Measurements from ENCODE around the gene TMEM100.

The TMEM100 gene

DNA sequence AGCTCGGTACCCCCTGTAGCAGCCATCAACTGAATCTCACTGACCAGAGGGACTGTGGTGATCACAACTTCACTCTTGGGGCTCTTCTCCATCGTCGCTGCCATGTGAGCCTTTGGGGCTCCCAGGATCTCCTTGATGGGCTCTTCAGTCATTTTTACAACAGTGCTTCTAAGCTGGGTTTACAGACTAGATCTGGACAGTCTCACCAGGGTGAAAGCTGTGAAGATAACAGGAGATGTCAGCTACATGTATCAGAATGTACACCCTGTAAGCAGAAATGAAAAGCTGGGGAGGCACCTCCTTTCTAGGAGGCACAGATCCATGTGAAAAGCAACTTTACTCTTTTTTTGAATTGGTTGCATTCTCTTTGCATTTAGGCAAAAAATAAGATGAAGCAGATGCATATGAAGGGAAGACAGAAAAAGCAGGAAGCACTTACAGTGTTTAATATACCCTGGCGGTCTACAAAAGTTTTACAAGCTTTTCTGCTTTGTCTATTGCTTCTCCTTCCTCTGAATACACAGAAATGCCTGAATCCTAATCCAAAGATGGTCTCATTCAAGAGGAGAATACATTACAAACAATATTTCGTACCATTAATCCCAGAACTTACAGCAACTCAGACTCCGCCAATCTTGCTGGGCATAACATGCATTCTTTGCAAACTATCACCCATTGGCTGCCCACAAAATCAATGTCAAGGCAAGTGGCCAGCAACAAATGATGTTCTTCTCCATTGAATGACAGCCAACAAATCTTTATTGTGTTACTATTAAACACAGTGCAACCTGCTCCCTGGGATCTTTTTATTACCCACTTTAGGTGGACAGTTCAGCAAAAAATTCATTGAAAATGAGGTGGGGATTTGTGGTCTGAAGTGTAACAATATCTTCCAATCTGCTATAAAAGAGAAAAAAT is 1.5 kb downstream of the TMEM100 start:
- DNase-seq (ENCODE audit: low read depth in 2 of 3, low spot score in 1 of 3), result no peak

DNA sequence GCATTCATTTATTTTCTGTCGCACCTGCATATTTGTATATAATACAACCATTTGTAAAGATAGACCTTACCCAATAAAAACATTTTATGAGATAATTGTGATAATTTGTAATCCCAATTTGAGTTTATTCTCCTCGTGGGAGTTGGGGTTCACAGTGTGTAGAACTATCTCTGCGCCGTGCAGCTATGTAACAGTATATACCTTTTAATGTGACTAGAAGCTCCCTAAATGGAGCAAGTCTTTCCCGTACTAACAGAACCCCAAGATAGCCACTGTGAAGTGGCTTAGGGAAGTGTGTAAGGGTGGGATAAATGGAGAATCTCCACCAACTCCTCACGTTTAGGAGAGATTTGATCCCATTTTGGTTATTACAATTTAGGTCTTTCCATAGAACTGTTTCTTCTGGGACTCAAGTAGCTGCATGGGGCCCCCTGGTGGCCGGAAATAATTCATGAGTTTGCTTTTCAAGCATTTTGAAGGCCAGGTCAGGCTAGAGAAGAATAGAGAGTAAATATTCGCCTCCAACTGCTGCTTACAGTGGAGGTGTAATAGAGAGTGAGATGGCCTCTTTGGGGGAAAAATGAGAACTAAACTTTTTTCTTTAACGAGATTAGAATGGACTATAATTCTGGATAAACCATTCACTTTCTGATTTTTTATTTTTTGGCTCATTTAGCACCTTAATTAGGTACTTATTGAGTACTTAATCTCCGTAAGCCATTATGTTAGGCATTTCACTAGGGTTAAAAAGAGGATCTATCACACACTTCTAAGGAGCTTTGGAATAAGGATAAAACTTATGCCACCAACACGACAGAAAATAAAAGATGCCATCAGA is 4.5 kb downstream of the TMEM100 start:
- peak; percentile 36 to 72 (median 62) for DNase-seq (ENCODE audit: low read depth in 2 of 3, low spot score in 1 of 3)

- DNase-seq (ENCODE audit: low read depth in 2 of 3, low spot score in 1 of 3), result no peak
Measured at GRCh38 chr17:55717432-55717831, 5.2 kb downstream of the TMEM100 start.

DNA sequence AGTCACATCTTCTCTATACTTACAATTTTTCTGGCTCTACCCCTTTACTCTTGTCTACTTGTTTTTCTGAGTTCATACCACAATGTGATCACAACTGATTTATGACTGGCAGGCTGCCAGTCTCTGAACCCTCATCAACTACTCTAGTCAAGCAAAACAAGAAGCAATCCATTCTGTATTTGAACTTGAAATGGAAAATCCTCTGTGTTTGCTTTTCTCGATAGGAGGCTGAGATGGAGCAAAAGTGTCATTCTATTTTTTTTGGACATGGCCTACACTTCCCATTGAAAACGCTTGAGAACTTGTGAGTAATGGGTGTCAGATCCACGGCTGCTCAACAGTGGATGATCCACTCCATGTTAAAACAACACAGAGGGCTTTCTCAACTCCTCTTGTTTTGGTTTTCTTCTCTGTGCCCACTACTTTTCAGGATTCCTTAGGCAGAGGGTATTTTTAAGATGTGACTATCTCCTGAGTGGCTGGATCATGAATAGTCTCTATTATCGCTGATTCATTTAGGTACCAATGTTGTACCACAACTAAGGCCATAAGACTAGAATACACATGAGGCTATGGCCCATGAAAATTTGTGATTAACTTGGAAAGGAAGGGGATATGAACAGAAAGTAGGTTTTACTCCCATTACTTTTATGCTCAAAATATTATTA is 11.7 kb downstream of the TMEM100 start:
- no peak for DNase-seq (ENCODE audit: low read depth in 2 of 3, low spot score in 1 of 3)

GRCh38 chr17:55710410-55710809 is 12.3 kb downstream of the TMEM100 start:
- DNase-seq (ENCODE audit: low read depth in 2 of 3, low spot score in 1 of 3), result no peak

DNA sequence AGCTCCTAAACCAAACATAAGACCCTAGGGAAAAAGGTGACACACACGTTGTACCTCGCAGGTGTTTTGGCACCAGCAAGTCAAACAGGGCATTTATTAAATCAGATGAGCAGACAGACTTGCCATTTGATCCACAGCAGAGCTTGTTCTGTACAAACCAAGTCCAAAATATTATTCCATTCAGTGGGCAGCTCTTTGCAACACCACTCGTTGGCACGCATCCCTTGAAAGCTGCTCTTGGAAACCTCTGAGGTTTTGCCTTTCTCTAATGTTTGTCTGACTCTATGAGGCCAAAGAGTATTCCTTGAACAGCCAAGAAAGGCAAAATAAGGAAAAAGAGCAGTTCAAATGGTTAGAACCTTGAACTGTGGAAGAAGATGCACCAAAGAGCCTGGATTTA is 12.7 kb downstream of the TMEM100 start:
- no peak for DNase-seq (ENCODE audit: low read depth in 2 of 3, low spot score in 1 of 3)

DNA sequence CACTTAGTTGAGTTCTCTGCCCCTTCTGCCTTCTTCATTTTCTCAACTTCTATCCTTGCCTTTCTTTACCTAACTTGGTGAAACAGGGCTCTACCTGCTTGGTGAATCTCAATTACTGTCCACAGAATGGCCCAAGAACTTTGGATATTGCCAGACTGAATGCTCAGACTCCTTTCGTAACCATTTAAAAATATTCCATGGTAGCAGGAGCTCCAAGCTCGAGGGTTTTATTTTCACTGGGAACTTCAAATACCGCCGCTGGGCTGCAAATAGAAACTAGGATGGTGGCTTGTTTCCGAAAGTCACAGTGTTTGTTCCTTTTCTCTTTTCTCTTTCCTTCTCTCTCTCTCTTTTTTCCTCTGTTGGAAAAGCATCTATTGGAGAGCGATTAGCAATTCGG is 13.2 kb downstream of the TMEM100 start:
- no peak for DNase-seq (ENCODE audit: low read depth in 2 of 3, low spot score in 1 of 3)

DNA sequence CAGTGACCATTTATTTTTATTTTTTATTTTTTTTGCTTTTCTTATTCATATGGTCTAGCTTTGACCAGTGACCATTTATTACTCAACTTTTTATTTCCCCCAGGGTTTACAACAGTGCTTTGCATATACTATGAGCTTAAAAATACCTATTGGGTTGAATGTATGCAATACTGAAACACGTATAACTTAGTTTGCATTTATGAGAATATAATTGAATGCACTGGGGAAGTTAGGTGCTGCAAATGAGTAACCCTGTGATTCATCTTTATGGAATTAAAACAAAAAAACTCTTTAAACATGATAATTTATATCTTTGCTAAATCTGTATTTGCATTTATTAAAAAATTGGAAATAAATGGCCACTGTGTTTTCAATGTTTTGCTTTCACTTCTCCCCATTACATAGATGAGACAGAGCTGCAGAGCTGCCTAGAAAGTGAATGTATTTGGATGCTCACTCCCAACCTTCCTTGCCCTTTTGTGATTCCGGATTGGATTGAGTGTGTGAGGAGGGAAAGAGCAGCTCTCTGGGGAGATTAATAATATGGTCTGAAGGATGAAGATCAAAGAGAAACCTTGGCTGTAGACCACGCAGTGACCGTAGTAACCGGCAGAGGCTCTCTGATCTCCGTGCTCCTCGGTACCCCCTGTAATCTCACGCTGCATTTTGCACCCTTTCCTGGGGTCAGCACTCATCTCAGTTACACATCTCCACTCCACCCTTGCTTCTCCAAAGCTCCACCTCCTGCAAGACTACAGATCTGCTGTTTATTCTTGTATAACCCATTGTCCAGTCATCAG is 14.3 kb downstream of the TMEM100 start:
- DNase-seq (ENCODE audit: low read depth in 2 of 3, low spot score in 1 of 3), result no peak

- DNase-seq (ENCODE audit: low read depth in 2 of 3, low spot score in 1 of 3), result no peak
Measured at GRCh38 chr17:55706808-55707773, 15.6 kb downstream of the TMEM100 start.

- no peak for DNase-seq (ENCODE audit: low read depth in 2 of 3, low spot score in 1 of 3)
Measured at GRCh38 chr17:55705847-55706246, 16.8 kb downstream of the TMEM100 start.

DNA sequence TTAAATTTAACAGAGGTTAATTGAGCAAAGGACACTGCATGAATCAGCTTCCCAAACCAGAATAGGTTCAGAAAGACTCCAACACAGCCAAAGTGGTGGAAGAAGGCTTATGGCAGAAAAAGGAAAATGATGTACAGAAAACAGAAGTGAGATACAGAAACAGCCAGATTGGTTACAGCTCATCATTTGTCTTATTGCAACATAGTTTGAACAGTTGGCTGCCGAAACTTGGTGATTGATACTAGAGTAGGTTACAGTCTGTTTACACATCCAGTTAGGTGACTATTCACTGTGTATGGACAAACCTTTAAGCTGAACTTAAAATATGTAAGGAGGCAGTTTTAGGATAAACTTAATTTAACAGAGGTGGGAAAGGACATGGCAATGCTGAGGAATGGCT is 18.3 kb downstream of the TMEM100 start:
- no peak for DNase-seq (ENCODE audit: low read depth in 2 of 3, low spot score in 1 of 3)

DNA sequence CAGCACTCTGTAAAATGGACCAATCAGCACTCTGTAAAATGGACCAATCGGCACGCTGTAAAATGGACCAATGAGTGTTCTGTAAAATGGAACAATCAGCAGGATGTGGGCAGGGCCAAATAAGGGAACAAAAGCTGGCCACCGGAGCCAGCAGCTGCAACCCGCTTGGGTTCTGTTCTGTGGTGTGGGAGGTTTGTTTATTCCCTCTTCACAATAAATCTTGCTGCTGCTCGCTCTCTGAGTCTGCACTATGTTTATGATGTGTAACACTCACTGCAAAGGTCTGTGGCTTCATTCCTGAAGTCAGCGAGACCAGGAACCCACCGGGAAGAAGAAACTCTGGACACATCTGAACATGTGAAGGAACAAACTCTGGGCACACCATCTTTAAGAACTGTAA is 20.5 kb downstream of the TMEM100 start:
- no peak for DNase-seq (ENCODE audit: low read depth in 2 of 3, low spot score in 1 of 3)

- DNase-seq (ENCODE audit: low read depth in 2 of 3, low spot score in 1 of 3), result no peak
Measured at GRCh38 chr17:55699181-55699860, 23.3 kb downstream of the TMEM100 start.

- no peak for DNase-seq (ENCODE audit: low read depth in 2 of 3, low spot score in 1 of 3)
Measured at GRCh38 chr17:55694286-55694910, 28.3 kb downstream of the TMEM100 start.

DNA sequence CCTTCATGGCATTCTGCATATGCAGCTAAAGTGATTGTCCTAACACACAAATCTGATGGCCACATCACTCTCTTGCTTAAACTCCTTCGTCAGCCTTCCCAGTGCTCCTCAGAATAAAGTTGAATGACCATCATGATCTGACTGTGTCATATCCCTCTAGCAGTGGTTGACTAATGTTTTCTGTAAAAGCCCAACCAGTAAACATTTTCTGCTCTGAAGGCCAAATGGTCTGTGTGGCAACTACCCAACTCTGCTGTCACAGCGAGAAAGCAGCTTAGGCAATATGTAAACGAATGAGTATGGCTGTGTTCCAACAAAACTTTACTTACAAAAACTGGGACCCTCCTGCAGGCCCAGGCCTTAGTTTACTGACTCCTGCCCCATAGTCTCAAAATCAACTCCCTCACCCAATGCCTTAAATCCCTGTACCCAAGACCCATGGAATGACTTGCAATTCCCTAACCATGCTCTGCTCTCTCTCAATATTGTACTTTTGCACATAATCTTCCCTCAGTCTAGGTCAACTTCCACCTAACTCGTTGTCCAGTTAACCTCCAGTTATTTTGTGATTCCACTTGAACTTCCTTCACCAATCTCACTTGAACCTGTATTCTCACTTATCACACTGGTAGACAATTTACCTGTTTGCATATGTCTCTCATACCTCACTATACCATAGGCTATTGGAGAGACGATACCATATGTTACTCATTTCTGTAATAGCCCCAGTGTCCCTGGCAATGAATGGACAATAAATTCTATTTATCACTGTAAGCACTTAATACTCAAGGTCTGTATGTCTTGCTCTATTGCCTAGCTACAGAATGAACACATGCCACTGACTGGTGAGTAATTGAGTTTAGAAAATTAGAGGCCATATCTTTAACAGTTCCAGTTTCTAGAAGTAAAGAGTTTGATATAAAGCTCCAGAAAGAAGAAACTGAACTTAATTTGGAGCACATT is 29.1 kb downstream of the TMEM100 start:
- no peak for DNase-seq (ENCODE audit: low read depth in 2 of 3, low spot score in 1 of 3)

DNA sequence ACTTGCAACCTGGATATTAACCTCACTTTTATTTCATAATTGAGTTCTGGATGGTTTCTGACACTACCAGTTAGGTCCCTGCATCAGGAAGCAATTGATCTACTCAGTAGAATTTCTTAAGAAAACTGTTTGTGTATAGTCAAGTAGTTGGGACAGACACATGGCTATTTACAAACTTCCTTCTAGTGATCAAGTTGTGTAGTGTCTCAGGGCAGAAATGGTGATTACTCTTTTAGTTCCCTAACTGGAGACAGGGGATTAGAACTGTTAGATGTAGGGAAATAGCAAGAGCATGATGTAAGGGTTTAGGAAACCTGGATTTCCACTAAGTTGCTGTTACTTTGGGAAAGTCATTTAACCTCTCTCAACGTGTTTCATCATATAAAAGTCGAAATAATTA is 30.4 kb downstream of the TMEM100 start:
- no peak for DNase-seq (ENCODE audit: low read depth in 2 of 3, low spot score in 1 of 3)

GRCh38 chr17:55691666-55692065 is 31.0 kb downstream of the TMEM100 start:
- no peak for DNase-seq (ENCODE audit: low read depth in 2 of 3, low spot score in 1 of 3)
